Body of pancreas (tissue), 4 donors: ENCODE measurements around the gene DYNLT5.

Source experiments
- CTCF ChIP-seq, 7 experiments: fragments of 450-650 bp in 4 of 7; fragments of 200-600 bp in 3 of 7; sonication (generic) in 3 of 7; IDR thresholded peaks; one replicate each; pipeline ENCODE4 v1.5.1; 2016 to 2019; ENCODE audit warnings: antibody characterized with exemption in 7 of 7
- POLR2A ChIP-seq, 3 donors: fragments of 450-650 bp; IDR thresholded peaks; one replicate each; pipeline ENCODE4 v1.6.1; 2016; ENCODE audit warnings: antibody characterized with exemption in 3 of 3, mild to moderate bottlenecking in 2 of 3

GRCh38 chr1:66729119-66729518, 23.1 kb upstream of the DYNLT5 start:
- TF ChIP-seq CTCF (IDR thresholded peaks at IDR 0.05) (no peak), POLR2A (IDR thresholded peaks at IDR 0.05) (no peak)
